HepG2 (cell line): ENCODE data around the gene FAM156A. TPM values are rescaled to one million over a fixed set of nuclear protein-coding genes. Genes with fewer than 3 reads are reported as not detected.

ENCODE experiments used
- CENPX ChIP-seq: sonication (generic); formaldehyde crosslinking; IDR thresholded peaks from 2 replicates; pipeline ENCODE4 v1.9.0; 2021; ENCODE audit warnings: mild to moderate bottlenecking, missing genetic modification reagents, moderate library complexity
- CREB1 ChIP-seq, 2 experiments: fragments of 450-650 bp in 1 of 2; IDR thresholded peaks; 2 replicates each; pipeline ENCODE4 v1.6.1; 2016 to 2017; ENCODE audit warnings: control low read depth in 1 of 2, mild to moderate bottlenecking in 1 of 2, missing compliant biosample characterization in 1 of 2, missing genetic modification characterization in 1 of 2
- GABPB1 ChIP-seq: IDR thresholded peaks from 2 replicates; pipeline ENCODE4 v1.6.1; 2016; ENCODE audit warnings: mild to moderate bottlenecking, missing genetic modification reagents, moderate library complexity, missing compliant biosample characterization
- MAFF ChIP-seq: IDR thresholded peaks from 2 replicates; pipeline ENCODE4 v1.6.1; 2011; ENCODE audit warnings: low read depth, low read length, improper control_type of control experiment
- MAZ ChIP-seq, 2 experiments: sonication (generic) in 1 of 2; formaldehyde crosslinking in 1 of 2; IDR thresholded peaks; 2 replicates each; pipeline versions ENCODE4 v1.5.0 to v1.6.1; 2012 to 2020; ENCODE audit warnings: low read depth in 2 of 2, mild to moderate bottlenecking in 2 of 2, borderline replicate concordance in 1 of 2, improper control_type of control experiment in 1 of 2, low read length in 1 of 2, missing genetic modification reagents in 1 of 2, moderate library complexity in 1 of 2
- MEF2D ChIP-seq: sonication (generic); formaldehyde crosslinking; IDR thresholded peaks from 2 replicates; pipeline ENCODE4 v1.5.1; 2020; ENCODE audit warnings: mild to moderate bottlenecking, missing genetic modification reagents
- NR2F6 ChIP-seq, 2 experiments: IDR thresholded peaks; 2 replicates each; pipeline ENCODE4 v1.6.1; 2016; ENCODE audit warnings: antibody characterized with exemption in 1 of 2, mild to moderate bottlenecking in 1 of 2
- SP140L ChIP-seq: sonication (generic); formaldehyde crosslinking; IDR thresholded peaks from 2 replicates; pipeline ENCODE4 v1.4.0; 2020; ENCODE audit warnings: missing genetic modification reagents, borderline replicate concordance
- TAF15 ChIP-seq: fragments of 200-400 bp; formaldehyde crosslinking; IDR thresholded peaks from one replicate; pipeline ENCODE4 v1.6.1; 2018; ENCODE audit warnings: mild to moderate bottlenecking, low read depth, low read length; ENCODE audit not compliant: poor library complexity, severe bottlenecking
- TBX2 ChIP-seq: sonication (generic); formaldehyde crosslinking; IDR thresholded peaks from 2 replicates; pipeline ENCODE4 v1.5.0; 2020; ENCODE audit warnings: missing genetic modification reagents, mild to moderate bottlenecking, borderline replicate concordance
- ZNF121 ChIP-seq: sonication (generic); formaldehyde crosslinking; IDR thresholded peaks from 2 replicates; pipeline ENCODE4 v1.5.0; 2020; ENCODE audit warnings: mild to moderate bottlenecking, missing genetic modification reagents
- ZNF605 ChIP-seq: sonication (generic); formaldehyde crosslinking; IDR thresholded peaks from 2 replicates; pipeline ENCODE4 v1.8.0; 2022; ENCODE audit warnings: mild to moderate bottlenecking, missing genetic modification reagents
- ZNF737 ChIP-seq: sonication (generic); formaldehyde crosslinking; IDR thresholded peaks from 2 replicates; pipeline ENCODE4 v1.5.0; 2020; ENCODE audit warnings: missing genetic modification reagents, mild to moderate bottlenecking, borderline replicate concordance
- ZZZ3 ChIP-seq: sonication (generic); formaldehyde crosslinking; IDR thresholded peaks from 2 replicates; pipeline ENCODE4 v1.4.0; 2020; ENCODE audit warnings: missing genetic modification reagents, mild to moderate bottlenecking, borderline replicate concordance
- polyA plus RNA-seq, 8 experiments: library from polyadenylated mRNA; depleted of rRNA in 3 of 8; stranded (reverse) in 7 of 8; unstranded in 1 of 8; fragments of >200 nt; fragmentation: Illumina TruSeq in 4 of 8; extraction: Trizol in 4 of 8; gene quantifications; 2 replicates each; pipeline versions ENCODE4 v1.2.1 to v1.2.3, GENCODE V29; 2011 to 2016; ENCODE audit warnings: low read depth in 4 of 8, missing spikeins in 1 of 8, mixed read lengths in 1 of 8; ENCODE audit not compliant: insufficient read depth in 1 of 8
- total RNA-seq, 5 experiments: library from RNA; depleted of rRNA; stranded (reverse); fragments of >200 nt; fragmentation: Illumina TruSeq; extraction: Trizol; gene quantifications; 2 replicates each; pipeline ENCODE4 v1.2.3, GENCODE V29; 2016; ENCODE audit warnings: low read depth in 1 of 5
- TF ChIP-seq, protein P1 (sequence below): sonication (generic); formaldehyde crosslinking; IDR thresholded peaks from 2 replicates; pipeline ENCODE4 v1.5.1; 2020; ENCODE audit warnings: missing genetic modification reagents, mild to moderate bottlenecking, borderline replicate concordance
- TF ChIP-seq, protein P2 (sequence below): sonication (generic); formaldehyde crosslinking; IDR thresholded peaks from 2 replicates; pipeline ENCODE4 v1.4.0; 2020; ENCODE audit warnings: missing genetic modification reagents; ENCODE audit errors: not compliant biosample characterization
- TF ChIP-seq, protein P3 (sequence below): sonication (generic); formaldehyde crosslinking; IDR thresholded peaks from 2 replicates; pipeline ENCODE4 v1.8.0; 2022; ENCODE audit warnings: mild to moderate bottlenecking, missing genetic modification reagents
- TF ChIP-seq, protein P4 (sequence below): sonication (generic); formaldehyde crosslinking; IDR thresholded peaks from 2 replicates; pipeline ENCODE4 v1.5.0; 2020; ENCODE audit warnings: mild to moderate bottlenecking, missing genetic modification reagents
- TF ChIP-seq, protein P5 (sequence below): sonication (generic); formaldehyde crosslinking; IDR thresholded peaks from 2 replicates; pipeline ENCODE4 v1.8.0; 2022; ENCODE audit warnings: missing genetic modification reagents, low read depth, mild to moderate bottlenecking, borderline replicate concordance

Gene FAM156A
- total and polyA plus RNA-seq, 2 of the 13 experiments (the other 11 are each of a cell fraction or from before 2014, with no cell fraction given): 15.4 to 53.8 TPM

DNA sequence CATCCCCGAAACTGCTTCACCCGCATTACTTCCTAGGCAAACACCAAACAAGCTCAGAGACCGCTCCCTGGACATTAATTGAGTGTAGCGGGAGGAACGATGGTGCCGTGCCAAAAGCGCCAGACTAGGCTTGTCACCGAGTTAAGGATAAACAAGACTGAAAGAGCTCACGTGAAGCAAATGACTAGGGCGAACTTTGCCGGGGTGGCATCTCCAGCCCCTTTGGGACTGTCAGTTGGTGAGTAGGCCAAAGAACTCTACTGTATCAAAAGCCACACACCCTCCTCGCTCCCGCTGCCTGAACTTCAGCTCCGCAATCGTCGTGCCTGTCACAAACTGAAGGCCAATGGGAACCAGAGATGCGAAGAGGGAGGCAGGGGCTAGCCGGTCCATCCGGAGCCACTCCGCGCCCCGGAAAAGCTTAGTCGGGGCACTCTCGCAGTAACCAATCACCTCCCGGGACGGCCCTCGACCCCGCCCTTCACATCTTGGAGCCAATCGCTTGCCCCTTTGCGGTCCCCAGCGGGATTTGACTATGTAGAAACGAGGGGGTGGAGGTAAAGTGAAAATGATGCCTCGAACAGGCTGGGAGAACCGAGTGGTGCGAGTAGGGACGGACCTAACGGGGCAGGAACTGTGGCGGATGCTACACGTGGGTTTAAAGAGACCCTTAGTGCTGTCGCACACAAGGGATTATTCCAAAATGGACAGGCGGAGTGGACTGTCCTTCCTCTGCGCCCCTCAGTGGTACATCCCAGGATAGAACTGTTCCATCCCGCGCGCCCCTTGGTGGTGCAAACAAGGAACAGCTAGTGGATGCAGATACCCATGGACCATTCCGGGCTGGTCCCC lies 37.0 kb upstream of the FAM156A start (continued):
- TF ChIP-seq, protein P1, sequence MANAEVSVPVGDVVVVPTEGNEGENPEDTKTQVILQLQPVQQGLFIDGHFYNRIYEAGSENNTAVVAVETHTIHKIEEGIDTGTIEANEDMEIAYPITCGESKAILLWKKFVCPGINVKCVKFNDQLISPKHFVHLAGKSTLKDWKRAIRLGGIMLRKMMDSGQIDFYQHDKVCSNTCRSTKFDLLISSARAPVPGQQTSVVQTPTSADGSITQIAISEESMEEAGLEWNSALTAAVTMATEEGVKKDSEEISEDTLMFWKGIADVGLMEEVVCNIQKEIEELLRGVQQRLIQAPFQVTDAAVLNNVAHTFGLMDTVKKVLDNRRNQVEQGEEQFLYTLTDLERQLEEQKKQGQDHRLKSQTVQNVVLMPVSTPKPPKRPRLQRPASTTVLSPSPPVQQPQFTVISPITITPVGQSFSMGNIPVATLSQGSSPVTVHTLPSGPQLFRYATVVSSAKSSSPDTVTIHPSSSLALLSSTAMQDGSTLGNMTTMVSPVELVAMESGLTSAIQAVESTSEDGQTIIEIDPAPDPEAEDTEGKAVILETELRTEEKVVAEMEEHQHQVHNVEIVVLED (CRISPR knock-in tag): peak; percentile 32; the same call in 1 of the 2 replicates
- no peak for TF ChIP-seq NR2F6 (IDR thresholded peaks at IDR 0.05)
- no peak for TF ChIP-seq NR2F6 (CRISPR knock-in tag; IDR thresholded peaks at IDR 0.05)
- TF ChIP-seq ZNF605 (CRISPR knock-in tag): peak; percentile 46; the same call in 1 of the 2 replicates
- TF ChIP-seq, protein P2, sequence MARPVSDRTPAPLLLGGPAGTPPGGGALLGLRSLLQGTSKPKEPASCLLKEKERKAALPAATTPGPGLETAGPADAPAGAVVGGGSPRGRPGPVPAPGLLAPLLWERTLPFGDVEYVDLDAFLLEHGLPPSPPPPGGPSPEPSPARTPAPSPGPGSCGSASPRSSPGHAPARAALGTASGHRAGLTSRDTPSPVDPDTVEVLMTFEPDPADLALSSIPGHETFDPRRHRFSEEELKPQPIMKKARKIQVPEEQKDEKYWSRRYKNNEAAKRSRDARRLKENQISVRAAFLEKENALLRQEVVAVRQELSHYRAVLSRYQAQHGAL: no peak
- no peak for TF ChIP-seq ZZZ3
- TF ChIP-seq TBX2 (CRISPR knock-in tag): 0 out of 2 replicates have a peak, but pooled peaks have one; percentile 13
- TF ChIP-seq, protein P3, sequence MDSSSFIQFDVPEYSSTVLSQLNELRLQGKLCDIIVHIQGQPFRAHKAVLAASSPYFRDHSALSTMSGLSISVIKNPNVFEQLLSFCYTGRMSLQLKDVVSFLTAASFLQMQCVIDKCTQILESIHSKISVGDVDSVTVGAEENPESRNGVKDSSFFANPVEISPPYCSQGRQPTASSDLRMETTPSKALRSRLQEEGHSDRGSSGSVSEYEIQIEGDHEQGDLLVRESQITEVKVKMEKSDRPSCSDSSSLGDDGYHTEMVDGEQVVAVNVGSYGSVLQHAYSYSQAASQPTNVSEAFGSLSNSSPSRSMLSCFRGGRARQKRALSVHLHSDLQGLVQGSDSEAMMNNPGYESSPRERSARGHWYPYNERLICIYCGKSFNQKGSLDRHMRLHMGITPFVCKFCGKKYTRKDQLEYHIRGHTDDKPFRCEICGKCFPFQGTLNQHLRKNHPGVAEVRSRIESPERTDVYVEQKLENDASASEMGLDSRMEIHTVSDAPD (CRISPR knock-in tag): no peak
- TF ChIP-seq MAFF: no peak
- no peak for TF ChIP-seq ZNF121
- no peak for TF ChIP-seq MAZ (IDR thresholded peaks at IDR 0.05; ENCODE audit: borderline replicate concordance, low read depth, low read length)
- no peak for TF ChIP-seq MAZ (CRISPR knock-in tag; IDR thresholded peaks at IDR 0.05; ENCODE audit: low read depth)
- TF ChIP-seq, protein P4, sequence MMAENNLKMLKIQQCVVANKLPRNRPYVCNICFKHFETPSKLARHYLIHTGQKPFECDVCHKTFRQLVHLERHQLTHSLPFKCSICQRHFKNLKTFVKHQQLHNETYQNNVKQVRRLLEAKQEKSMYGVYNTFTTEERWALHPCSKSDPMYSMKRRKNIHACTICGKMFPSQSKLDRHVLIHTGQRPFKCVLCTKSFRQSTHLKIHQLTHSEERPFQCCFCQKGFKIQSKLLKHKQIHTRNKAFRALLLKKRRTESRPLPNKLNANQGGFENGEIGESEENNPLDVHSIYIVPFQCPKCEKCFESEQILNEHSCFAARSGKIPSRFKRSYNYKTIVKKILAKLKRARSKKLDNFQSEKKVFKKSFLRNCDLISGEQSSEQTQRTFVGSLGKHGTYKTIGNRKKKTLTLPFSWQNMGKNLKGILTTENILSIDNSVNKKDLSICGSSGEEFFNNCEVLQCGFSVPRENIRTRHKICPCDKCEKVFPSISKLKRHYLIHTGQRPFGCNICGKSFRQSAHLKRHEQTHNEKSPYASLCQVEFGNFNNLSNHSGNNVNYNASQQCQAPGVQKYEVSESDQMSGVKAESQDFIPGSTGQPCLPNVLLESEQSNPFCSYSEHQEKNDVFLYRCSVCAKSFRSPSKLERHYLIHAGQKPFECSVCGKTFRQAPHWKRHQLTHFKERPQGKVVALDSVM (CRISPR knock-in tag): 0 out of 2 replicates have a peak, but pooled peaks have one; percentile 6
- TF ChIP-seq ZNF737 (CRISPR knock-in tag): no peak
- TF ChIP-seq CREB1 (IDR thresholded peaks at IDR 0.05): no peak
- peak; percentile 78 for TF ChIP-seq CREB1 (CRISPR knock-in tag; IDR thresholded peaks at IDR 0.05)
- TF ChIP-seq GABPB1: peak; percentile 96
- TF ChIP-seq, protein P5, sequence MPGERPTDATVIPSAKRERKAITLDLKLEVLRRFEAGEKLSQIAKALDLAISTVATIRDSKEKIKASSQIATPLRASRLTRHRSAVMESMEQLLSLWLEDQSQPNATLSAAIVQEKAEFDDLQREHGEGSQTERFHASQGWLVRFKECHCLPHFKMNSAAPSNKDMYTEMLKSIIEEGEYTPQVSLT (CRISPR knock-in tag): no peak
- TF ChIP-seq CENPX (CRISPR knock-in tag): no peak
- no peak for TF ChIP-seq TAF15
- no peak for TF ChIP-seq SP140L (CRISPR knock-in tag)
- TF ChIP-seq MEF2D (CRISPR knock-in tag): no peak
